SK-N-DZ (cell line): Measurements from ENCODE around the gene LUZP2. TPM values are rescaled to one million over a fixed set of nuclear protein-coding genes. Genes with fewer than 3 reads are reported as not detected.

Experiments
- DNase-seq: peaks from one replicate; pipeline ENCODE4 v3.0.0-alpha.2; 2015; ENCODE audit warnings: low spot score
- polyA plus RNA-seq, 2 experiments: library from polyadenylated mRNA; depleted of rRNA; stranded (reverse); fragments of >200 nt; gene quantifications; 2 replicates each; pipeline ENCODE4 v1.2.3, GENCODE V29; 2014

Gene LUZP2
- polyA plus RNA-seq (2014; cell fraction: cytosol; rRNA removed) = 1.1 and 1.2 TPM in 2 replicates
- polyA plus RNA-seq (2014; cell fraction: nucleus; rRNA removed) = 1.0 and 4.0 TPM in 2 replicates

DNA sequence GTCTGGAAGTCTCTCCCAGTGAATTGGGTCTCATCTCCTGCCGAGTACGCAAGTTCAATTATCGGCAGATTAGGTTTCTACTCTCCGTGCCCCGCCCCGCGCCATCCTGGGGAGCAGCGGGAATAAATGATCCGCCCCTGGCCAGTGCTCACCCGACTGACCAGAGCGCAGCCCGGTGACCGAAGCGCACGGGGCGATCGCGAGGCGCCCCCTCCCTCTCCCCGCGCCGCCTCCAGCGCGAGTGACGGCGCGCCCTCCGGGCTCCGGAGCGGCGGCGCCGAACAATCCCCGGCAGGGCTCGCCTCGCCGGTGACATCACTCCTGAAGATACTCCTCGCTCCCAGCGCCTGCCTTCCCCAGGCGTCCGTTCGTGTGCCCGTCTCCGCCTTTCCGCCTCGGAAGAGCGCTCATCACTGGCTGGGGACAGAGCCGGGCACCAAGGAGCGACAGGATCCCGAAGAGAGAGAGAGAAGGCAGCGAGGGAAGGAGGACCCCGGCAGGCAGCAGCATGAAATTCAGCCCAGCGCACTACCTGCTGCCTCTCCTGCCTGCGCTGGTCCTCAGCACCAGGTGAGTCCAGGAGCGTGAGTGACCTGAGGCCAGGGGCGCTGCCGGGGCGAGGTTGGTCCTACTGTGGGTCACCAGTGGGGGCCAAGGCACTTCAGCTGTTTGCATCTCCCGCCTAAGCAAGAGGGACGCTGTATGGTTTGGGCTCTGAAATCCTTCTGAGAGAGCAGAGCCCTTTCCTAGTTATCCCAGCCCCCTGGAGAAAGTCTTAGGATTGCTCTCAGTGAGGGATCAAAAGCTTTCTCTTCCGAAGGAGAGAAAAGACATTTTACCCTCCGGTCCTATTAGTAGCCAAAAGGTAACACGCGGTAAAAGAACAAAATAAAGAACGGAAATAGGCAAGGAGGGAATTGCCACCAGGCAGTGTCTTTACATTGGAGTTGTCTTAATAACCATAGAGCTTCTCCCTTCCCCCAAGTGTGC, at the start of gene LUZP2:
LUZP2 (plus strand) TSS at position 318 of the 990 bp plus-strand sequence.
- peak; percentile 78 for DNase-seq

DNA sequence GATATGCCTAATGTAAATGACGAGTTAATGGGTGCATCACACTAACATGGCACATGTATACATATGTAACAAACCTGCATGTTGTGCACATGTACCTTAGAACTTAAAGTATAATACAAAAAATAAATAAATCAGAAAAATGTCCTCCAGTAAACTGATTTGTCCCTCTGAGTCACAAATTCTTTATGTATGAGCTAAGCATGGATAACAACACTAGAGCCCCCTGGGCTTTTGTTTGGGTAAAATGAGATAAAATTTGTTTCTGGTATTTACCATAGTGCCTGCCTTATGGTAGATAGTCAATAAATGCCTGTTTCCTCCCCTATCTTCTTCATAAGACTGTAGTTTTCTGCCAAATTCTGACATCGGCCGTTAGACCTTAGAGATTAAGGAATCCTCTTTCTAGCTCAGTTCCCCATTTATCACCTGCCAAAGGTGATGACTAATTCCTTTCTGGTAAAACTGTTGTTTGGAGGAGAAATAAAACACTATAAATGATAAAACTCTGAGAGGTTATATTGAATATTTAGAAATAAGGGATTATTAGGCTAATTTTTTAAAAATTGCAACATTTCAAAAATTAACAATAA, 43.6 kb upstream of the LUZP2 start:
- no peak for DNase-seq

DNA sequence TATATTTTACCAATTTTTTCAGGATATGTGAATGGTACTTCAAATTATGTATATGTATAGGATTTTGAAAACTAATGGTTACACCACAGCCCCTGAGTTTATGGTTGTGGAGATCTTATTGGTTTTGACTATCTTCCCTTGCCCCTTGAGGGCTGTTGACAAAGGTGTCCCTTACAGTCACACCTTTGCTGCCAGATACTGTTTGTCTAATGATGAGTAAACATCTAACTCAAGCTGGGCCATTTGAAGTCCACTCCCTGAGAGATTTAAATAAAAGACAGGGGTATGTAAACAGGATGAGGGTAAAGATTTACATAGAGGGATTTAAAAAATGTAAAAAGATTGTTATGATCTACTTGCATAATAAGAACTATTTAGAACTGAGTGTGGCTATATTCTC, 38.9 kb upstream of the LUZP2 start:
- no peak for DNase-seq

DNA sequence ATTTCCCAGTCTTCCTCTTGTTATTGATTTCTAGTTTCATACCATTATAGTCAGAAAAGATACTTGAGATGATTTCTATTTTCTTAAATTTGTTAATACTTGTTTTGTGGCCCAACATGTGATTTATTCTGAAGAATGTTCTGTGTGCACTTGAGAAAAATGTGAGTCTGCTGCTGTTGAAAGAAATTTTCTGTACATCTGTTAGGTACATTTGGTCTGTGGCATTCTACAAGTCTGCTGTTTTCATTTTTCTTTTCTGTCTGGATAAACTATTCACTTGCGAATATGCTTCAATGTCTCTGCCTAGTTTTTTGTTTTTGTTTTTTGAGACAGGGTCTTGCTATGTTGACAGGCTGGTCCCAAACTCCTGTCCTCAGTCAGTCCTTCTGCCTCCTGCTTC, 26.4 kb upstream of the LUZP2 start:
- no peak for DNase-seq

DNA sequence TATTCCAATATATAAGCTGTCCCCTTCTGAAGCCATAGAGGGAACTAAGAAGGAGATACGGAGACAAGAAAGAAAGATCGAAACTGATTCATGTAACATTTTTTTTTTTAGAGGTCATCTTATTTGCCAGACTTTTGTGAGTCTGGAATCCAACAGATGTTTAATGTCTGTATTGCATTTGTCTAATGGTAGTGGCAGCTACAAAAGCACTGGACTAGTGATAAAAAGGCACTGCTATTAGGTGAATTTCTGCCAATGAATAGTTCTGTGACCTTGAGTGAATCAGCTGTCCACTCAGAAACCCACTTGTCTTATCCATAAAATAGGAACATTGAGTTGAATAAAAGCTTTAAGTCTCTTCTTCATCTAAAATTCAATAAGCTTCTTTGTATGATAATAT, 25.8 kb upstream of the LUZP2 start:
- DNase-seq = no peak

DNA sequence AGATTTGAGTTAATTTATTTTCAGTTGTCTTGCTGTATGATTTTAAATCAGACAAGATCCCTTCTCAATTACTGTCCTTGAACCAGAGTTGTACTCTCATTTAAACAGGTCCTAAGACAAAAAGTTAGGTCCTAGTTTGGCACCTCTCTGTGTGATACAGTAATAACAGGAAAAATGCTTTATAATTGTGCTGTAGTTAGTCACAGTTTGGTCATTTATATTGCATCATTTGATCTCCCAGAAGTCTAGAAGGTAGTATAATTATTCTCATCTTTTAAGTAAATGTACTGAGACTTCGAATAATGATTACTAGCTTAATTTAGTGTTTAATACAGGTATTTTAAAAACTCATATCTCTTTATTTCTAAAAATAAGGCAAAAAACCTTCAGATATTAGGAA, 18.1 kb upstream of the LUZP2 start:
- no peak for DNase-seq

DNA sequence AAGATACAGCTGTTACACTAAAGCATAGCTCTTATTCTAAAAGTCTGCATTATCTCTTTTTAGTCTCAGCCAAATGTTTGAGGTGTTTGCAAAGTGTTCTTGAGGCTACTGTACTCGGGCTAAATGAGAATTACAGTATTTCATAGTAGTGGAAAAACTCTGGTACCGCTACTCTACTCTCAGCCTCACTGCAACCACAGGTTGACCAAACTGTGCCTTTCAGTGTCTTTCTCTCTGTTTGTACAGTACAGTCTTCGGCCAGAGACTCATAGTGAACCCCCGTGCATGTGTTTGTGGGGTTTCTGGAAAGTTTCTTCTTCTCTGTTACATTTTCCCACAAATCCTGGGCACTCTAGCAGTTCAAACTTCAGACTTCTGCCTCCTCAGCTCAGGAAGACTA, 7.4 kb upstream of the LUZP2 start:
- no peak for DNase-seq

DNA sequence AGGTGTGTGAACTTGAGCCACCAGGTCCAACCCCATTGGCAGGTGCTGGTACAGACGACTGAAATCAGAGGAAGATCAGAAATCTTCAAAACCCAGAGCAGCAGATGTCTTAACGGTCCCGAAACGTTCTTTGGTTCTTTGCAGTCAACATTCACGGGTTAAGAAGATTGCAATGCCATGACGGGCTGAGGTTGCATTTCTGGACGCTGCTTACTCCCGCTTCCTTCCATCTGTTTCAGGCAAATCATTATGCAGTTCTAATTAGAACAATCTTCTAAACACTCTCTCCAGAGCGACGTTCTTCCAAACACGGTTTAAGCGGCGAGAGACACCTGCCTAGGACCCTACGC, 492 bp upstream of the LUZP2 start:
- DNase-seq = no peak

DNA sequence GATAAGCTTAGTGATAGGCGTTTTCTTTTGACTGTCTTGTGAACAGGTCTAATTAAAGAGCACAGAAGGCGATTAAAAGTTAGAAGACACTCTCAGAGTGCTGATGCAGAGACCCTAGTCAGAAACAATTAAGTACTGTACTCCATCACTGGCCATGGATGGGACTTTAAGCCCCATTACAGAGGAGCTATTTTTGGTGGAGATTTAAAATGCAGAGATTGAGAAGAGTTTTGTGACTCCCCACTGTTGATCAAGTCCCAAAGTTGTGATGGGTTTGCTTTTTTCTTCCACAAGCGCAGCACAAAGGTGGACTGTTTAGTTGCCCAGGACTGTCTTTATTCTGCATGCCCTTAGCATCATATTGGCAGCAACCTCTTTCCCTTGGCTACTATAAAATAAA, 978 bp downstream of the LUZP2 start:
- no peak for DNase-seq

DNA sequence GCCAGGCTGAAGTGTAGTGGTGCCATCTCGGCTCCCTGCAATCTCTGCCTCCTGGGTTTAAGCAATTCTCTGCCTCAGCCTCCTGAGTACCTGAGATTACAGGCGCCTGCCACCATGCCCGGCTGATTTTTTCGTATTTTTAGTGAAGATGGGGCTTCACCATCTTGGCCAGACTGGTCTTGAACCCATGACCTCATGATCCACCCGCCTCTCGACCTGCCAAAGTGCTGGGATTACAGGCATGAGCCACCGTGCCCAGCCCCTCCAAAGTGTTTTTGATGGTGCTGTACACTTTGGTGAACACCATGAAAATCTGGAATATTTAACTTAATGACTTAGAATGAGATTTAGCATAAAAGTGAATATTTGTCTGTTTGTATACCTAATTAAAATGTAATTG, 5.6 kb downstream of the LUZP2 start:
- no peak for DNase-seq

DNA sequence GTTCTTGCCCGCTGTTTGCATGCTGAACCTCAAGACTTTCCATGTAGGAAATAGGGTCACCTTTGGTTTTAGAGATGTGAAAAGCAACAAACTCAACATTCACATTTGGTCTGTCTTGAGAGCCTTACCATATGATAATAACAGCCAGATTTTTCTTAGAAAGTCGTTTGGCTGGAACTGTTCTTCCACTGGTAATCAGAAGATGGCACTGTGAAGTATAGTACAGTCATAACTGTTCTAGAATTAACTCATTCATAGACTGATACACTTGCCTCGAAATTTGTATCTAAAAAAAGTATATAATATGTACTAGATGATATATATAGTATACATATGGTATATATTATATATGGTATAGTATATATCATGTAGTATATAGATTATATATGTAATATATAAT, 12.3 kb downstream of the LUZP2 start:
- no peak for DNase-seq

DNA sequence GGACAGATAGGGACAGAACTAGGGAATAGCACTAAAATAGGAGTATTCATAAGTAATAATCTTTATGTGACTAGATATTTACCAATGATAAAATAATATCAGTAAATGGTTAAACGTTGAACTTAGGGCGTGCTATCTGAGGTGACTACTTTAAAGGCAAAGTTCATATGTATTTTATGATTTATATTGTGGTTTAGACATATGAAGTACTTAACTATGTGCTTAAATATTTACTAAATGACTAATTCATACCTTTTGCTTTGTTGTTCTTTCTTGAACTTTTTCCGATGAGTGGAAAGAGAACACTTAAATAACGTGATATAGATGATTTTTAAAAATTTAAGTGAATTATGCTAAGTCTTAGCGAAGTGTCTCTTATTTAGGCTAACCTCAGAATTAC, 14.7 kb downstream of the LUZP2 start:
- DNase-seq = no peak

DNA sequence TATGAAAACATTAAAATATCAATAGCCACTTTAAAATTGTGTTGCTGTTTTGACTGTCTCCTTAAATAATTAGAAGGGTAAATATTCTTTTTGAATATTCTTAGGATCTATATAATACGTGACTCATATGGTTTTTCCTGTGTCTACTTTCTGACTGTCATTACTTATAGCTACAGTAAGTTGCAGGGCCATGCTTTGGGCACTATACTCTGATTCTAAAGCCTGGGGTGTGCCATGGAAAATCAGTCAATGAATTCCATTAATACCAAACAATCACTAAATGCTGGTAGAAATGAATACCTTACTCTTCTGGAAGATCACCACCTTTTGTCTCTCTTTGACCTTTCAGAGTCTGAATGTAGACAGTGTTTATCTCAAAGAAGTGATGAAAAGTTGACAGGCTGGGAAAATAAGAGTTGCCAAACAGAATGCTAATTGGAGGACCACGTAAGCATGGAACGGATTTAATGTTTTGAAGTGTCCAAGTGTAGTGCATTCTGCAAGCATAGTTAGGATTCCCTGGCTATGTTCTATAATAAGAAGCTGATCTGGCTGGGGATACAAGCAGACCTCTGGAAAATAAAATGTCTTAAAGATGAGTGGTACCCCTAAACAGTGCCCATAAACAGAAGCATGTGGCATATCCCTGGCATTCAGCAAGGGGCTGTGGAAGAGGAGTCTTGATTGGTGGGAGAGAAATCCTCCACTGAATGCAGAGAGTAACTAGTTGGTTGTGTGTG, 16.8 kb downstream of the LUZP2 start:
- no peak for DNase-seq

DNA sequence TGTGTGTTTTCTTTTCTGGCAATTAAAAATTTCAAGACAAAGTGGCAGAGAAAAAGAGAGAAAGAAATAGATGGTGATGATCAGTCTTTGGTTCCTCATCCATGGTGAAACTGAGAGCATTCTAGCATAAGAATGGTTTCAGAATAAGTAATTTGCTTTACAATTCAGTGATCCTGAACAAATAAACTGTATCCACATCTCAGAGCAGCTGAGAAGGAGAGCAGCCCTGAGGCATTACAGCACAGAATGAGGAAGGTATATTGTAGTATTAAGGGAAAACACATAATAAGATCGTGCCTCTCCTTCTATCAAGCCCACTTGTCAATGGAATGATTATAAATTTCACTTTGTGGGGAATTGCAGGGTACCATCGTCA, 17.4 kb downstream of the LUZP2 start:
- no peak for DNase-seq

DNA sequence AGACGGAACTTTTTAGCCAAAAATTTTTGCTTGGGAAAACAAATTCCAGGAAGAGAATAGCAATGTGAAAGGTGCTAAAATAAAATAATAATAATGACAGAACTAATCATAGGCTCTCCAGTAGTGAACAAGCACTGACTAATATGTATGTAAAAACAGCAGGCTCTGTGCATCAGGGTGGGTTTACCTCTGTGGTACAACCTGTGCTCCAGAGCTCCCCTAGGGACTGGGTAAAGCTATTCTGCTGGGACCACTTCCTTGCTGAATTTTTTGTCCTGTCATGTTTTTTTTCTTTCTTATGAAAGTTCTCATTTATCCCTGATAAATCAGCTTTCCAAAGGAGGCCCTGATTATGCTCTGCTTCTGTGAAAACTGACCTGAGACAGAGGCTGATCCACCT, 18.8 kb downstream of the LUZP2 start:
- peak; percentile 15 for DNase-seq

DNA sequence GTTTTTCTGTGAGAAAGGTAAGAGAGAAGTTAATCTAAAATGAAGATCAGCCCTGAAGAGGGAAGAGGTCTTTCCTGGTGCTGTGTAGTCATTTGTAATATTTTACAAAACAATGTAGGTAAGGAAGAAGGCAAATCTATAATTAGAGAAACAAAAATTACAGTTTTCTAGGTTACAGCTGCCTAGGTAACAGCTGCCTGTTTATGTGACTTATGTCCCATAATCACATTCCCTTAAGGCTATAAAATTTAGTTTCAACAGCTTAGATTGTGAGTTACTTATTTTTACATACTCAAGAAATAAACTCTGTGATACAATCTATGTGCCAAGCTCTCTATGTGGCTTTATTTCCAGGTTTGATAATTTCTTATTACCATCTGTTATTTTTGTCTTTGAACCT, 19.8 kb downstream of the LUZP2 start:
- DNase-seq = no peak

DNA sequence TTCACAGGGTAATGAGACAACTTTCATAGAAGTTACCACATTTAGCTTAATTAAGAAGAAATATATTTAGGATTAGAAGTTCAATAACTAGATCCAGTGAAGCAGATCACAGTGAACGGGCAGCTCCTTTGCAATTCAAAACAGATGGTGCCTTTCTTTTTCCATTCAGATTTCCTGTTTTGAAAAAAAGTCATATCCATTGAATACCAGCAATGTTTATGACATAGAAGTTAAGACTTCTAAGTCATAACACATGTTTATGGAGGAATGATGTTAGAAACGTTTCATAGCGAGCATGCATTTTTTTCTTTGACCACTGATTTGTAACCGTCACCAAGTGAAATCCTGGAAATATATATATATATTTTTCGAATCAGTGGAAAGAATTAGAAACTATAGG, 24.7 kb downstream of the LUZP2 start:
- no peak for DNase-seq

DNA sequence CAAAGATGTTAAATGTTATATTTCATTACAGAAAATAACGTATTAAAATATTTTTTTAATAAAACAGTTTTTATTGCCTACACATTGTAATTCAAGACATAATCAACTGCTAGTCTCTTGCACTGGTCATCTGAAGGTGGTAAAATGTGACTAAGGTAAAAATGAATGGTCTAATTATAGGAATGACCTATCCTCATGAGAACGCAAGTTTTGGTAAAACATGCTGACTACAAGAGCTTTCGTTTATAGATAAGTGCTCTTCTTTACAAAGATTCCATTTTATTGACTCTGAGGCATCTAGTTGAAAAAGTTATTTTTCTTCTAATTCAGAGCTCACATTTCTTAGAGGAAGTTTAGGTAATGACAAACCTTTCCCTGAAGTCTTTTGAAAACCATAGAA, 27.3 kb downstream of the LUZP2 start:
- no peak for DNase-seq

DNA sequence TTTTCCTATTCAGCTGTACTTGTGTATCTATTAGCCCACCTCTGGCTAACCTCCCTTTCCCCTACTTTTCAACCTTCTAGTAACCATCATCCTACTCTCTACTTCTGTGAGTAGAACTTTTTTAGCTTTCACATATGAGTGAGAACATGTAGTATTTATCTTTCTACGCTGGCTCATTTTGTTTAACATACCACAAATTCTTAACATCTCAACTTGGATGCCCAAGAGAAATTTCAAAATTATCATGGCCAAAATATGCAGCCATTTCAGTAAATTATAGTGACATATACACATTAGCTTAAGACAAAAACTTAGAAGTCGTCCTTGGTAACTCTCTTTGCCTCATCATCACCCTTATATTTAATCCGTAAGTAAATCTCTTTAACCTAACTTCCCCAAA, 34.7 kb downstream of the LUZP2 start:
- DNase-seq = no peak

DNA sequence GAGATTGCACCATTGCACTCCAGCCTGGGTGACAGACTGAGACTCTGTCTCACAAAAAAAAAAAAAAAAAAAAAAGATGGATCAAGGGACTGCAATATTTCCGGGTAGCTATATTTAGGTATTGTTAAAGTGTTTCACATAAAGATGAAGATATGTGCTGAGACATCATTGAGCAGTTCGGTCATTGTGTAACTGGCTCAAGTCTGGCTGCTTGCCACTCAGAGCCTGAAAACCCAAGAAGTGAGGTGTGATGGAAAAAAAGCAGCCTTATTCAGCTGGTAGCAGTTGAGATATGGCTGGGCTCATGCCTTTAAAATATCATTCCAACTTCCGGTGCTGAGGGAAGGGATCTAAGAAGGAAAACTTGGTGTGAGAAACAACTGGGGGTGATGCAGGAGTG, 46.9 kb downstream of the LUZP2 start:
- DNase-seq = no peak

DNA sequence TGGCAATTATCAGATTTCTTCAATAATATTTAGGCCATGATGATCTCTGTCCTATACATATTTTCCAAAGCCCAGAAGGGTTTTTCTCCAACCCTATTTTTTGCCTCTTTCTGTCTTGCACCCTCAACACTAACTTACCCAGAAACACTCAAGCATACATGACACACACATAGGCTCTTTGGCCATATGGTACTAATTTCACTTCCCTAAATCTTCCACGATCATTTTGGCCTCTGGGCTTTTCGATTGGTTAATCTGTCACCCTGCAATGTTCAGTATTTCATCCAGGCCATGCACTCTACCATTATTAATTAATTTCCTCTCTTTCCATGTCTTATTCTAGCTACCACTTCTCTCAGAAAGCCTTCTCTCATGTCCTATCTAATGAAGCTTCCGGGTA, 59.8 kb downstream of the LUZP2 start:
- no peak for DNase-seq

DNA sequence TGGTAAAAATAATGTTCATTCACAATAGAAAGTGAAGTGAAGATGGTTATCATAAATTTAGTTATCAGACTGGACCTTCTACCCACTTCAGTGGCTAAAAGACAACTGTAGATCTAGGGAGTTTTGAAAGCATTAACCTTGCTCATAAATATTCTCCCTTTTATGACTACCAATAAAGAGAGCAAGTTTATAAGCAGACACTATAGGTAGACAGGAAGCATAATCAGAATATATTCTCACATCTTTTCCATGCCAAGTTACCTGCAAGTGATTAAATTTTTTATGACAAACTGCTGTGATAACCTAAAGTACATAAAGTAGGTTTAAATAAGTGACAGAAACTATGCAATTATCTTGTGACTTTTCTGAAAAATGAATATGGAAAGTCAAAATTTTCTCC, 62.5 kb downstream of the LUZP2 start:
- no peak for DNase-seq

DNA sequence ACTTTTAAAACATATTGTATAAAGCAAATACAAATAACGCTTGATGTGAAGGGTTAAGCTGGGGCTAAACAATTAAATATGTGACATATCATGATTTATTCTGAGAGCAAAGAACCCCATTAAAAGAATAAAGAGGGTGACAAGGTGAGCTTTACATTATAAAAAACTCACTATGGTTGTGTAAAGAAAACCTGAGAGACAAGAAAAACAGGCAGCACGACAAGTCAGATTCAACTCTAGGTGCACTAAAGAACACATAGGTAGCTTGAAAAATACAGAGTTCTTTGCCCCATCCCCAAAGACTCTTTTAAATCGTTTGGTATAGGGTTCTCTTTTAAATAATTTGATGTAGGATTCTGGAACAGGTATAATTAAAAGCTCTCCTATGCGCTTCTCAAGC, 63.5 kb downstream of the LUZP2 start:
- no peak for DNase-seq
